Left lobe of liver (tissue), 2 donors: ENCODE results near the gene METTL21A. TPM values are rescaled to one million over a fixed set of nuclear protein-coding genes. Genes with fewer than 3 reads are reported as not detected.

Experiments used
- ATAC-seq: fragments of 200-7000 bp; cut with Tn5 transposase; one replicate; pipeline ENCODE4 v1.9.1; 2020; ENCODE audit warnings: mild to moderate bottlenecking, moderate library complexity
- DNase-seq: peaks from one replicate; pipeline ENCODE4 v3.0.0-alpha.2; 2020; ENCODE audit warnings: low spot score
- total RNA-seq: library from RNA; stranded (reverse); gene quantifications from one replicate; pipeline ENCODE4 v1.2.1, GENCODE V29; 2021
- donor health status: DM: no; HTN: no; CAD: no; lungs with moderate emphysema.
- donor health status: DM: no; HTN: yes; CAD: no.

The METTL21A gene
- total RNA-seq, 1 donor from 2014 or later = 8.2 TPM

- DNase-seq (no peak), ATAC-seq (no peak)
Measured at GRCh38 chr2:207565736-207566500, 59.3 kb downstream of the METTL21A start.

Other genes with a start within 250 kb of the METTL21A start
- 15.1 TPM for gene CREB1, start 95.4 kb downstream of the METTL21A start, total RNA-seq
- 9.2 TPM for gene CCNYL1, start 86.2 kb upstream of the METTL21A start, total RNA-seq
- 32.9 TPM for gene FZD5, start 144.5 kb upstream of the METTL21A start, total RNA-seq